Measurements from ENCODE around the gene PITPNC1. TPM values are rescaled to one million over a fixed set of nuclear protein-coding genes. Genes with fewer than 3 reads are reported as not detected.
"Not testable (repeated sequence)": the region's sequence is repeated elsewhere in the genome, so short reads cannot be mapped to it uniquely, and the experiment has no call there.

Gene PITPNC1
- total RNA-seq (2021) (34.2 and 35.5 TPM in 2 replicates), Bru-seq, nascent RNA (percentile 72 among the genes with signal in this experiment), BruChase-seq, experiment 1, labeled RNA remaining after a 2-hour chase (percentile 62 among the genes with signal in this experiment), BruChase-seq, experiment 2, labeled RNA remaining after a 6-hour chase (percentile 73 among the genes with signal in this experiment)
- long read RNA-seq, partial matches to known transcripts: 4 of 71 reads
- long read RNA-seq, other reads (novel, unspliced or antisense): 67 of 71 reads

- POLR2A ChIA-PET (ENCODE audit: low non-redundant PET): no interaction called here
- Histone ChIP-seq H3K9me3 (ENCODE audit: low read depth, low read length, poor library complexity, severe bottlenecking) (no peaks in the 10 kb centered on the region), H3K4me1 (ENCODE audit: insufficient read depth, low read length, poor library complexity, severe bottlenecking) (peaks cover 21% of the 10 kb centered on the region), H3K27ac (ENCODE audit: low read depth, low read length, poor library complexity, severe bottlenecking) (peak within 1 kb of the TSS; percentile 91), H3K27me3 (replicated peaks; ENCODE audit: insufficient read depth, low read depth, low read length, poor library complexity) (no peaks in the 10 kb centered on the region), H3K4me3 (ENCODE audit: low read depth, low read length, poor library complexity, severe bottlenecking) (peak within 1 kb of the TSS; percentile 96), H3K36me3 (ENCODE audit: insufficient read depth, low read length, poor library complexity, severe bottlenecking) (no peaks in the 10 kb centered on the region)
- intact Hi-C loops (cut with micrococcal nuclease; ENCODE audit: unreplicated experiment): loop anchor here (2.0 to 5.0 kb wide), 2 partner anchors 230 to 312 kb away; no protein-coding TSS in a partner anchor
- BruUV-seq (replicated peaks): no TSS peak
- DNase-seq (ENCODE audit: low spot score): peak; percentile 95
- CTCF ChIA-PET: interaction anchor here (0.9 kb wide), 1 partner anchor 99 kb away, joined by 8 read pairs; no protein-coding TSS in a partner anchor
- no peak for TF ChIP-seq EZH2 (IDR thresholded peaks at IDR 0.05; ENCODE audit: borderline replicate concordance, low read depth, low read length, poor library complexity, severe bottlenecking)
- TF ChIP-seq CTCF (conservative IDR thresholded peaks at IDR 0.05; ENCODE audit: low read depth, low read length): no peak
Observed at GRCh38 chr17:67376737-67377487, at the start of gene PITPNC1. Gene PITPNC1 (plus strand): TSS chr17:67377281.

- Histone ChIP-seq H3K27ac (ENCODE audit: low read depth, low read length, poor library complexity, severe bottlenecking) (no peak overlapping the region), H3K9me3 (ENCODE audit: low read depth, low read length, poor library complexity, severe bottlenecking) (no peaks in the 10 kb centered on the region), H3K4me1 (ENCODE audit: insufficient read depth, low read length, poor library complexity, severe bottlenecking) (no peaks in the 10 kb centered on the region), H3K36me3 (ENCODE audit: insufficient read depth, low read length, poor library complexity, severe bottlenecking) (no peaks in the 10 kb centered on the region), H3K4me3 (ENCODE audit: low read depth, low read length, poor library complexity, severe bottlenecking) (no peak overlapping the region), H3K27me3 (replicated peaks; ENCODE audit: insufficient read depth, low read depth, low read length, poor library complexity) (no peaks in the 10 kb centered on the region)
- DNase-seq (ENCODE audit: low spot score): no peak
- TF ChIP-seq EZH2 (IDR thresholded peaks at IDR 0.05; ENCODE audit: borderline replicate concordance, low read depth, low read length, poor library complexity, severe bottlenecking) (no peak), CTCF (conservative IDR thresholded peaks at IDR 0.05; ENCODE audit: low read depth, low read length) (no peak)
- intact Hi-C loops (cut with micrococcal nuclease; ENCODE audit: unreplicated experiment): no loop called here
- POLR2A ChIA-PET (ENCODE audit: low non-redundant PET): no interaction called here
- CTCF ChIA-PET: no interaction called here
- no TSS peak for BruUV-seq (replicated peaks)
Observed at GRCh38 chr17:67328026-67328425, 49.1 kb upstream of the PITPNC1 start.

- BruUV-seq (replicated peaks); H3K36me3 ChIP-seq (ENCODE audit: insufficient read depth, low read length, poor library complexity, severe bottlenecking); H3K27me3 ChIP-seq (replicated peaks; ENCODE audit: insufficient read depth, low read depth, low read length, poor library complexity); intact Hi-C loops (cut with micrococcal nuclease; ENCODE audit: unreplicated experiment); H3K4me3 ChIP-seq (ENCODE audit: low read depth, low read length, poor library complexity, severe bottlenecking); H3K4me1 ChIP-seq (ENCODE audit: insufficient read depth, low read length, poor library complexity, severe bottlenecking); DNase-seq (ENCODE audit: low spot score); H3K9me3 ChIP-seq (ENCODE audit: low read depth, low read length, poor library complexity, severe bottlenecking); POLR2A ChIA-PET (ENCODE audit: low non-redundant PET); H3K27ac ChIP-seq (ENCODE audit: low read depth, low read length, poor library complexity, severe bottlenecking); CTCF ChIA-PET: not testable (repeated sequence)
Observed at GRCh38 chr17:67331381-67332161, 45.5 kb upstream of the PITPNC1 start.

- POLR2A ChIA-PET (ENCODE audit: low non-redundant PET); CTCF ChIA-PET: not testable (repeated sequence)
Observed at GRCh38 chr17:67332162-67332508, 44.9 kb upstream of the PITPNC1 start.

More at GRCh38 chr17:67332162-67332508, 44.9 kb upstream of the PITPNC1 start:
- H3K27me3 ChIP-seq (replicated peaks; ENCODE audit: insufficient read depth, low read depth, low read length, poor library complexity); H3K9me3 ChIP-seq (ENCODE audit: low read depth, low read length, poor library complexity, severe bottlenecking); H3K4me1 ChIP-seq (ENCODE audit: insufficient read depth, low read length, poor library complexity, severe bottlenecking); BruUV-seq (replicated peaks); H3K27ac ChIP-seq (ENCODE audit: low read depth, low read length, poor library complexity, severe bottlenecking); intact Hi-C loops (cut with micrococcal nuclease; ENCODE audit: unreplicated experiment); DNase-seq (ENCODE audit: low spot score); H3K4me3 ChIP-seq (ENCODE audit: low read depth, low read length, poor library complexity, severe bottlenecking); H3K36me3 ChIP-seq (ENCODE audit: insufficient read depth, low read length, poor library complexity, severe bottlenecking): not testable (repeated sequence)

Data from A673 (cell line).